Right kidney (tissue), 9 donors: ENCODE results near the gene ELN.
"Not testable (repeated sequence)": the region's sequence is repeated elsewhere in the genome, so short reads cannot be mapped to it uniquely, and the experiment has no call there.

Experiments
- DNase-seq: peaks from one replicate; pipeline ENCODE4 v3.0.0-alpha.2; 2016
- long read RNA-seq, 8 donors: transcript quantifications; one replicate each; lab custom pipeline, GENCODE V29; 2026

ELN gene
- long read RNA-seq, donor 1, partial matches to known transcripts, result 0 of 5 reads
- long read RNA-seq, donor 1, other reads (novel, unspliced or antisense), result 0 of 5 reads
- long read RNA-seq, donor 2, partial matches to known transcripts, result 32 of 36 reads
- long read RNA-seq, donor 2, other reads (novel, unspliced or antisense), result 0 of 36 reads
- long read RNA-seq, donor 3, partial matches to known transcripts, result 38 of 40 reads
- long read RNA-seq, donor 3, other reads (novel, unspliced or antisense), result 0 of 40 reads
- long read RNA-seq, donor 4, partial matches to known transcripts, result 0 of 2 reads
- long read RNA-seq, donor 4, other reads (novel, unspliced or antisense), result 0 of 2 reads
- long read RNA-seq, donor 5, partial matches to known transcripts, result 0 of 2 reads
- long read RNA-seq, donor 5, other reads (novel, unspliced or antisense), result 0 of 2 reads
- long read RNA-seq, donor 6, partial matches to known transcripts, result 0 of 1 reads
- long read RNA-seq, donor 6, other reads (novel, unspliced or antisense), result 0 of 1 reads
- long read RNA-seq, donor 7, partial matches to known transcripts, result 54 of 59 reads
- long read RNA-seq, donor 7, other reads (novel, unspliced or antisense), result 0 of 59 reads
- long read RNA-seq, donor 8, partial matches to known transcripts, result 46 of 51 reads
- long read RNA-seq, donor 8, other reads (novel, unspliced or antisense), result 0 of 51 reads

DNA sequence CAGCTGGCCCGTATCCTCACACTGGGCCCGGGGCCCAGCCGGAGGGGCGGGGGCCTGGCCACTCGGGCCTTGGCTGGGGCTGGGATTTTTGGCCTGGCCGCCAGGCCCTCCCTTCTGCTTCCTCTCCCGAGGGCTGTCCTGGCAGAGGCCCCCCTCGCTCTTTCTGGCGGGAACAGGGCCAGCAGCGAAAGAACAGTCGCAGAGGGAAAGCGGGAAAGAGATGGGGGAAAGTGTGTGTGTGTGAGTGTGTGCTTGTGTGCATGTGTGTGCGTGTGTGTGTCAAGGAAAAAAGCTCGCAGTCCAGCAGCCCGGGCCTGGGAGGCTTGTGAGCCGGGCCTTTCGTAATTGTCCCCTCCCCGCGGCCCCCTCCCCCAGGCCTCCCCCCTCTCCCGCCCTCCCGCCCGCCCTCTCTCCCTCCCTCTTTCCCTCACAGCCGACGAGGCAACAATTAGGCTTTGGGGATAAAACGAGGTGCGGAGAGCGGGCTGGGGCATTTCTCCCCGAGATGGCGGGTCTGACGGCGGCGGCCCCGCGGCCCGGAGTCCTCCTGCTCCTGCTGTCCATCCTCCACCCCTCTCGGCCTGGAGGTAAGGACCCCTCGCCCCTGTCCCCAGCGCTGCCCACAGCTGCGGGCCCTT, at the start of gene ELN:
ELN (plus strand) TSS at position 491 of the 638 bp plus-strand sequence; CDS start at position 506, 15 bp downstream.
- peak; percentile 73 for DNase-seq

DNA sequence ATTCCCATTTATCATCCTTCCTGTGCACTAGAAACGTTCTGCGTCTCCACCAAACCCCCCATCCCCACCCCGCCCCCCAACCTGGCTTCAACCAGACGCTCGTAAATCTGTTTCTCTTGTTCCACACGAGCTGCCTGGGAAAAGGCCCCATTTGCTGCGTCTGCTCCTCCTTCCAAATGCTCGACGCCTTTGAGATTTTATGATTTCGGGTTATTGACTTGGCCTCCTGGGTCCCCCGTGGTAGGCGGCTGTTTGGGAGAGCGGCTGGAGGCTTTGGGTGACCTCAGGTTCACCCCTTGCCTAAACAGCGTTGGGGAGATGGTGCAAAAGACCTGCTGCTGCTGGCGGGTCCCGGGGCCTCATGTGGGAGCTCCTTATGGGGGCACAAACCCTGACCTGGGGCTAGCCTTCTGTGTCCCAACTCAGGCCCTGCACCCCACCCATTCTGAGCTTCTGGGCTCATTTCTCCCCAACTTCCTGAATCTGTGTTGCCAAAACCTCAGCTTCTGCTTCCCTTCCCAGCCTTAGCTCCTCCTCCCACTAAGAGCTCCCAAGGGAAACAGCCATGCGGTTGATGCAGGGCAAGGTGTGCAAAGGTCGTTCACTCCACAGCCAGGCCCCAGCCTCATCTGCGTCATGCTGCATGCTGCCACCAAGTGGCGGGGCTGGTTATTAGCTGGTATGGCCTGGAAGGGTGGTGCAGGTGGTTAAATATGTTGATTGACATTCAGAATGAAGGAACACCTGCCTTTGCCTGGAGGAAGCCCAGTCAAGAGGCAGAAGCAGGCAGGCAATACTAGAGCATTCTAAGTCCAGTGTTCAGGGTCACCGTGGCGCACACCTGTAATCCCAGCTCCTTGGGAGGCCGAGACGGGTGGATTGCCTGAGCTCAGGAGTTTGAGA, 49.1 kb upstream of the ELN start:
- peak; percentile 43 for DNase-seq

DNA sequence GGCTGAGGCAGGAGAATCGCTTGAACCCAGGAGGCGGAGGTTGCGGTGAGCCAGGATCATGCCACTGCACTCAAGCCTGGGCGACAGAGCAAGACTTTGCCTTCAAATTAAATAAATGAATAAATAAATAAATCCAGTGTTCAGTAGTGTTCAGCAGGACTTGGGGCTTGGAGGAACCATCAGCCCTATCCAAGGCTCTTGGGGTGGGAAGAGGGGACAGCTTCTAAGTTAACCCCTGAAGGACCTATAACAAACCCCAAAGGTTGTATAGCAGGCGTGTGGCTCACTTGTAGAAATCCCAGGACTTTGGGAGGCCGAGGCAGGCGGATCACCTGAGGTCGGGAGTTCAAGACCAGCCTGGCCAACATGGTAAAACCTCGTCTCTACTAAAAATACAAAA, 48.3 kb upstream of the ELN start:
- not testable (repeated sequence) for DNase-seq

GRCh38 chr7:73980206-73980605, 47.8 kb upstream of the ELN start:
- DNase-seq, result no peak

- DNase-seq, result no peak
Observed at GRCh38 chr7:73981933-73982332, 46.0 kb upstream of the ELN start.

DNA sequence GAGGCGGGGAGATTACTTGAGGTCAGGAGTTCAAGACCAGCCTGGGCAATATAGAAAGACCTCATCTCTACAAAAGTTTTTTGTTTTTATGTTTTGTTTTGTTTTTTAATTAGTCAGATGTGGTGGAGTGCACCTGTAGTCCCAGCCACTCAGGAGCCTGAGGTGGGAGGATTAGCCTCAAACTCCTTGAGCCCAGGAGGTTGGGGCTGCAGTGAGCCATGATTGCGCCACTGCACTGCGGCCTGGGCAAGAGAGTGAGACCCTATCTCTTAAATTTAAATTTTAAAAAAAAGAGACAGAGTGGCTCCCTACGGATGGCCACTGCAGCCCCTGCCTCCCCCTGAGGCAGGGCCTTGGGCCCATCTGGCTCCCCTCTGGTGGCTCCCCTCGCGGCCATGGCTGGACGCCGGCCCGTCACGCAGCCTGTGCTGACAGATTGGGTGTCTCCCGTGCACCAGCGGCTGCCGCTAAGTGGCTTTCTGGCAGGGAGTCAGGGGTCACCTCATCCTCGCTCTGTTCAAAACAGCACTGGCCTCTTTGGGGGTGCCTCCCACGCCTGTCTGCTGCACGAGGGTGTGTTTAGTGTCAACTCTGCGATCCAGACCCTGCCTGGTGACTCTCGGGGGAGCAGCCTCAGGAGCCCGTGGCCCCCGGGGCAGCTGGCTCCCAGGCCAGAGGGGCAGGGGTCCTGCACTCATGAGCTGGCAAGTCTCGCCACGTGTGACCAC, 44.4 kb upstream of the ELN start:
- no peak for DNase-seq

GRCh38 chr7:73984481-73985205, 43.3 kb upstream of the ELN start:
- no peak for DNase-seq

GRCh38 chr7:73985737-73986141, 42.2 kb upstream of the ELN start:
- DNase-seq, result no peak

GRCh38 chr7:73986158-73986631, 41.8 kb upstream of the ELN start:
- no peak for DNase-seq

DNA sequence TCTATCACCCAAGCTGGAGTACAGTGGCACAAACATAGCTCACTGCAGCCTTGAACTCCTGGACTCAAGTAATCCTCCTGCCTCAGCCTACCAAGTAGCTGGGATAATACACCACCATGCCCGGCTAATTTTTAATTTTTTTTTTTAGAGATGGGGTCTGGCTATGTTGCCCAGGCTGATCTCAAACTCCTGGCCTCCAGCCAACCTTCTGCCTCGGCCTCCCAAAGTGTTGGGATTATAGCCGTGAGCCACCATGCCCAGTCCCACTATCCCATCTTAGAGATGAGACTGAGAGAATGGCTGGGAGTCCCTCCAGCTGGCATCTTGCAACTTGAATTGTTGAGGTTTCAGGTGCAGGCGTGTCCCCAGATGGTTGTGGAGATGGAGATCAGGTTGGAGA, 40.7 kb upstream of the ELN start:
- DNase-seq, result no peak

- no peak for DNase-seq
Observed at GRCh38 chr7:73988197-73988596, 39.8 kb upstream of the ELN start.

GRCh38 chr7:73991522-73992100, 36.4 kb upstream of the ELN start:
- DNase-seq, result no peak

DNA sequence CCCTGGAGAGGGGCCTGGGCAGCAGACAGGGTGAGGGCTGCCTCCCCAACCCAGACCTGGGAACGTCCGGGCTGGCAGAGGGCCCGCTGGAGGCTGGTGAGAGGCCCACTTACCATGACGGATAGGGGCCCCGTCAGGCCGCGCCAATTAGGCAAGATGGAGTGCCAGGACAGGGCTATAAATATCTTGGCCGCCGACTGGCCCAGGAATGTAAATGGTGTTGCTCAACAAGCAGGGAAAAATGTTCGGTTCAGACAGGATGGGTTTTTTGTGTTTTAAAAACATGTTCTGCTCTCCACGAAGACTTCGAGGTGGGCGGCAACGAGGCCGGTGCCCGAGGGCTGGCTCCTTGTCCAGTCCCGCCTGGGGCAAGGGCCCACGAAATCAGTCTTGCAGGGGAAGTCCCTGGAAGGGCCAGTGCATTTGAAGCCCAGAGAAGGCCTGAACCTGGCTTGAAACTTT, 35.8 kb upstream of the ELN start:
- DNase-seq, result no peak

GRCh38 chr7:73994023-73994422, 34.0 kb upstream of the ELN start:
- no peak for DNase-seq

GRCh38 chr7:73994761-73995160, 33.2 kb upstream of the ELN start:
- no peak for DNase-seq

- no peak for DNase-seq
Observed at GRCh38 chr7:73995330-73995729, 32.6 kb upstream of the ELN start.

- no peak for DNase-seq
Observed at GRCh38 chr7:73995821-73996511, 32.0 kb upstream of the ELN start.

GRCh38 chr7:73997056-73997455, 30.9 kb upstream of the ELN start:
- DNase-seq, result no peak

DNA sequence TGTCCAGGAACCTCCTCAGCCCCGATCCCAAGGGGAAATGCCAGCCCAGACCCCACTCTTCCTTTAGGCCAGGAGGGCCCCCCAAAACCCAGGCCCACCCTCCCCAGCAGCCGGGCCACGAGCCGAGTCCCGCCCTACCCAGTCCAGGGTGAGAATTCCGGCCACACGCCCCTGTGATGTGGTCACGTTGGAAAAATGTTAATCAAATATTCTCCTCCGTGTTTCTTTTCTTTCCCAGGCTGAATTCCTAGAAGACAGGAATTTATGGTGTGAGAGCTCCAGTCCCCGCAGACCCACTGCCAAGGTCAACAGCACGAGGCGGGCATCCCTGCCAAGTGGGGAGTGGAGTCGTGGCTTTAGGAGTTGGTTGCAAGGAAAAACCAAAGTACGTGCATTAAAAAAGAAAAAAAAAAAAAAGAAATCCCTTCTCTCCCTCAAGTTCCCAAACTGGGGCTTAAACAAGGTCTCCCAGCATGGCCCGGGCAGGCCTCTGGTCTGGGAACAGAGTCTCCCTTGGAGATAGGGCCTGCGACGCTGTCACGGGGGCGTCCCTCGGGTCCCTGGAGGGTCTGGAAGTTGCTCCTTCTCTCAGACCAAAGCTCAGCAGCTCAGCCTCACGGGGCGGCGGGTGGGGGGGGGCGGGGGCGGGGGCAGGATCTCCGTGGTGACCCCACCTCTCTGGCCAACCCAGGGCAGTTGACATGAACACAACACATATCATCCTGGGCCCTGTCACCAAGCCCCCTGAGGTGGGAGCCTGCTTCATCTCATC, 28.1 kb upstream of the ELN start:
- DNase-seq, result no peak
